ENCODE data around the gene ZNF554. TPM values are rescaled to one million over a fixed set of nuclear protein-coding genes. Genes with fewer than 3 reads are reported as not detected.

Gene ZNF554
- total and polyA plus RNA-seq, 2 donors (not counting 3 experiments of a cell fraction or from before 2014, with no cell fraction given), result 1.2 to 1.6 TPM

GRCh38 chr19:2785244-2785997 is 34.2 kb upstream of the ZNF554 start, which contains the start of gene THOP1:
TSS of gene THOP1 (plus strand) at chr19:2785503. CDS start at chr19:2785663, 160 bp downstream.
- FAIRE-seq (peak; percentile 97), DNase-seq (ENCODE audit: low read depth, low spot score) (peak; percentile 99)
- TSS peak; percentile 28 for BruUV-seq (replicated peaks)
- H3K36me3 ChIP-seq (ENCODE audit: control insufficient read depth in 2 of 2, extremely low read depth in 1 of 2, insufficient read depth in 2 of 2, low read length in 2 of 2), result peaks cover 0 to under 1% of the 10 kb centered on the region in 2 experiments
- TF ChIP-seq MAX (IDR thresholded peaks at IDR 0.05; ENCODE audit: insufficient read depth, insufficient read length) (peak; percentile 22), POLR2AphosphoS5 (IDR thresholded peaks at IDR 0.05; ENCODE audit: insufficient read depth, low read depth, low read length) (peak; percentile 93), EZH2 (IDR thresholded peaks at IDR 0.05; ENCODE audit: borderline replicate concordance, low read depth, low read length, severe bottlenecking) (no peak), MYC (IDR thresholded peaks at IDR 0.05; ENCODE audit: low read depth, low read length) (no peak), JUN (IDR thresholded peaks at IDR 0.05; ENCODE audit: borderline replicate concordance, insufficient read depth, insufficient read length, low read depth) (no peak), CTCF (IDR thresholded peaks at IDR 0.05; ENCODE audit: extremely low read depth in 1 of 2, insufficient read depth in 1 of 2, low read depth in 1 of 2, low read length in 2 of 2) (no peak), FOS (IDR thresholded peaks at IDR 0.05; ENCODE audit: borderline replicate concordance, insufficient read depth, low read length) (no peak), POLR2A (IDR thresholded peaks at IDR 0.05; ENCODE audit: low read depth, low read length) (peak; percentile 81), GATA2 (IDR thresholded peaks at IDR 0.05; ENCODE audit: insufficient read depth, insufficient read length, low read depth, low read length) (no peak)
- intact Hi-C loops (cut with micrococcal nuclease) (loop anchor here (1.0 kb wide), 1 partner anchor 165 kb away; no protein-coding TSS in a partner anchor), dilution Hi-C loops (cut with MboI; ENCODE audit: extremely low pct_ligation_motif_present, low sequenced_read_pairs) (no loop called here)
- peak within 1 kb of the TSS; percentile 35 for H3K27ac ChIP-seq (ENCODE audit: insufficient read depth, low read depth, low read length)
- H4K20me1 ChIP-seq (replicated peaks; ENCODE audit: control insufficient read depth, extremely low read depth, insufficient read depth, low read length), result no peaks in the 10 kb centered on the region
- H3K79me2 ChIP-seq (ENCODE audit: control insufficient read depth, insufficient read depth, low read length), result peaks cover 61% of the 10 kb centered on the region
- H3K4me3 ChIP-seq (replicated peaks in 1 of 3; ENCODE audit: insufficient read depth in 1 of 3, low read depth in 1 of 3, low read length in 3 of 3), result peak within 1 kb of the TSS; percentile 82 to 95 (median 89)
- ChIA-PET CTCF (interaction anchor here (1.0 to 2.0 kb wide), 7 partner anchors 14 to 323 kb away, joined by 3 to 7 read pairs (median 4); partner anchors contain the start of genes ZNF554 and ZNF555), POLR2A (no interaction called here)
- H2AFZ ChIP-seq (ENCODE audit: low read depth, low read length), result peak within 1 kb of the TSS; percentile 78
- H3K4me2 ChIP-seq (ENCODE audit: insufficient read depth, low read length), result peak within 1 kb of the TSS; percentile 85
- no peaks in the 10 kb centered on the region for H3K9me1 ChIP-seq (replicated peaks; ENCODE audit: control insufficient read depth, extremely low read depth, insufficient read depth, low read length)
- H3K4me1 ChIP-seq (ENCODE audit: control insufficient read depth, extremely low read depth, insufficient read depth, low read length), result peaks cover 24% of the 10 kb centered on the region
- no peaks in the 10 kb centered on the region for H3K9me3 ChIP-seq (replicated peaks; ENCODE audit: control insufficient read depth, insufficient read depth, low read length)
- H3K27me3 ChIP-seq (ENCODE audit: control insufficient read depth in 2 of 2, insufficient read depth in 2 of 2, low read length in 2 of 2), result no peaks in the 10 kb centered on the region
- peak within 1 kb of the TSS; percentile 84 for H3K9ac ChIP-seq (replicated peaks; ENCODE audit: extremely low read depth, insufficient read depth, low read length)

Measured in endothelial cell of umbilical vein (primary cell).